IMR-90 (cell line): ENCODE results near the gene RHCE. TPM values are rescaled to one million over a fixed set of nuclear protein-coding genes. Genes with fewer than 3 reads are reported as not detected.
A peak's percentile ranks its signal among the peaks of the same experiment; 100 is the strongest.

Source experiments
- ATAC-seq: fragments of 200-7000 bp; cut with Tn5 transposase; 2 replicates; pipeline ENCODE4 v1.9.1; 2020; ENCODE audit warnings: low read depth, mild to moderate bottlenecking, moderate library complexity
- BruUV-seq: library from RNA; stranded (reverse); fragments of 400-500 nt; replicated peaks from 2 replicates; lab custom pipeline; 2021; lab: Mats Ljungman, UMichigan
- CTCF ChIA-PET: fragments of 300-600 bp; formaldehyde crosslinking; extraction: SDS; loops from one replicate; lab custom pipeline; 2021; ENCODE audit warnings: antibody characterized with exemption; lab: Yijun Ruan, JAX
- POLR2A ChIA-PET: fragments of 300-600 bp; sonication (Branson Sonifier 250); formaldehyde crosslinking; loops from one replicate; lab custom pipeline; 2022; ENCODE audit warnings: antibody characterized with exemption; ENCODE audit not compliant: unreplicated experiment; lab: Charles Lee
- DNase-seq: peaks from one replicate; pipeline ENCODE4 v3.0.0; 2013
- H2AFZ ChIP-seq: replicated peaks from 2 replicates; pipeline ENCODE3; 2013; ENCODE audit warnings: low read length, mild to moderate bottlenecking; ENCODE audit not compliant: poor library complexity
- H2AK5ac ChIP-seq: 2 replicates; pipeline ENCODE4 v1.6.1; 2013; ENCODE audit warnings: low read depth, low read length, inconsistent platforms
- H2AK9ac ChIP-seq: replicated peaks from 2 replicates; pipeline ENCODE3; 2013; ENCODE audit warnings: mild to moderate bottlenecking, low read depth, low read length, moderate library complexity; ENCODE audit not compliant: poor library complexity
- H2BK120ac ChIP-seq: 2 replicates; pipeline ENCODE4 v1.6.1; 2013; ENCODE audit warnings: low read depth, low read length, inconsistent platforms
- H2BK15ac ChIP-seq: 3 replicates; pipeline ENCODE4 v1.6.1; 2013; ENCODE audit warnings: low read depth, low read length, inconsistent platforms
- H2BK20ac ChIP-seq: 2 replicates; pipeline ENCODE4 v1.6.1; 2013; ENCODE audit warnings: low read depth, mild to moderate bottlenecking, inconsistent platforms, low read length, moderate library complexity
- H2BK5ac ChIP-seq: 2 replicates; pipeline ENCODE4 v1.6.1; 2013; ENCODE audit warnings: mild to moderate bottlenecking, low read depth, low read length, inconsistent platforms; ENCODE audit not compliant: poor library complexity, severe bottlenecking
- H3K14ac ChIP-seq: replicated peaks from 2 replicates; pipeline ENCODE4 v1.6.1; 2013; ENCODE audit warnings: low read depth, low read length, inconsistent platforms
- H3K18ac ChIP-seq: 2 replicates; pipeline ENCODE4 v1.6.1; 2013; ENCODE audit warnings: low read depth, low read length, control low read depth
- H3K23ac ChIP-seq: 2 replicates; pipeline ENCODE4 v1.6.1; 2013; ENCODE audit warnings: low read depth, low read length, inconsistent platforms
- H3K27ac ChIP-seq: 2 replicates; pipeline ENCODE4 v1.5.1; 2013; ENCODE audit warnings: mild to moderate bottlenecking, control low read depth, low read length; ENCODE audit not compliant: insufficient read depth
- H3K27me3 ChIP-seq: 2 replicates; pipeline ENCODE4 v1.6.1; 2013; ENCODE audit warnings: low read length; ENCODE audit not compliant: control insufficient read depth, insufficient read depth
- H3K36me3 ChIP-seq: 2 replicates; pipeline ENCODE4 v1.6.1; 2013; ENCODE audit warnings: low read length, mixed read lengths; ENCODE audit not compliant: control insufficient read depth, insufficient read depth
- H3K4ac ChIP-seq: 2 replicates; pipeline ENCODE4 v1.6.1; 2013; ENCODE audit warnings: low read depth, low read length, inconsistent platforms
- H3K4me1 ChIP-seq: 2 replicates; pipeline ENCODE4 v1.6.1; 2013; ENCODE audit warnings: low read length, mixed read lengths; ENCODE audit not compliant: control insufficient read depth, insufficient read depth
- H3K4me2 ChIP-seq: 2 replicates; pipeline ENCODE4 v1.6.1; 2013; ENCODE audit warnings: low read depth, mild to moderate bottlenecking, control low read depth, low read length, moderate library complexity
- H3K4me3 ChIP-seq: 2 replicates; pipeline ENCODE4 v1.5.1; 2013; ENCODE audit warnings: low read depth, mild to moderate bottlenecking, control low read depth, low read length, moderate library complexity; ENCODE audit not compliant: insufficient read depth
- H3K56ac ChIP-seq: 2 replicates; pipeline ENCODE4 v1.6.1; 2013; ENCODE audit warnings: low read length, inconsistent platforms; ENCODE audit not compliant: insufficient read depth; ENCODE audit errors: extremely low read depth
- H3K79me1 ChIP-seq, 2 experiments: 2 replicates each; pipeline ENCODE4 v1.6.1; 2013; ENCODE audit warnings: low read length in 2 of 2, inconsistent platforms in 1 of 2, low read depth in 1 of 2
- H3K9ac ChIP-seq: 2 replicates; pipeline ENCODE4 v1.6.1; 2013; ENCODE audit warnings: low read depth, low read length, control low read depth
- H3K9me1 ChIP-seq: 2 replicates; pipeline ENCODE4 v1.6.1; 2013; ENCODE audit warnings: low read length, inconsistent platforms; ENCODE audit not compliant: insufficient read depth
- H3K9me3 ChIP-seq: 2 replicates; pipeline ENCODE4 v1.6.1; 2013; ENCODE audit warnings: low read length; ENCODE audit not compliant: control insufficient read depth, insufficient read depth
- H4K20me1 ChIP-seq: 2 replicates; pipeline ENCODE4 v1.6.1; 2013; ENCODE audit warnings: low read length, inconsistent platforms; ENCODE audit not compliant: insufficient read depth
- H4K5ac ChIP-seq: 2 replicates; pipeline ENCODE4 v1.6.1; 2013; ENCODE audit warnings: mild to moderate bottlenecking, low read depth, low read length, control low read depth
- H4K8ac ChIP-seq, 2 experiments: 2 replicates each; pipeline ENCODE4 v1.6.1; 2013; ENCODE audit warnings: low read depth in 2 of 2, low read length in 2 of 2, control low read depth in 1 of 2, inconsistent platforms in 1 of 2
- H4K91ac ChIP-seq: 2 replicates; pipeline ENCODE4 v1.6.1; 2013; ENCODE audit warnings: low read depth, low read length, inconsistent platforms; ENCODE audit not compliant: insufficient read depth
- MAFK ChIP-seq: IDR thresholded peaks from 2 replicates; pipeline ENCODE4 v1.6.1; 2012; ENCODE audit warnings: low read depth, low read length, improper control_type of control experiment
- WGBS, 2 experiments: methylation state at CpG; one replicate each; pipeline versions ENCODE4 v1.1.5 to v1.1.7; 2013; ENCODE audit warnings: missing lambda C conversion rate in 2 of 2; ENCODE audit not compliant: insufficient read length in 1 of 2; ENCODE audit errors: extremely low coverage in 2 of 2; 5-methylcytosine and 5-hydroxymethylcytosine counted together
- dilution Hi-C: fragments of 300-500 bp; cut with HindIII; formaldehyde crosslinking; loops from one replicate; pipeline ENCODE4 v1.14.3; 2018; ENCODE audit warnings: low sequenced_read_pairs; ENCODE audit not compliant: unreplicated experiment
- in situ Hi-C: fragments of 300-500 bp; cut with MboI; formaldehyde crosslinking; loops from 3 replicates; pipeline ENCODE4 v1.14.3; 2019; ENCODE audit warnings: low sequenced_read_pairs, inconsistent platforms, mixed read lengths
- intact Hi-C: fragments of 100-400 bp; cut with micrococcal nuclease; formaldehyde crosslinking; loops from 2 replicates; pipeline ENCODE4 v1.10.0; 2022
- polyA plus RNA-seq, 3 experiments: library from polyadenylated mRNA; depleted of rRNA; stranded (reverse); fragments of >200 nt; gene quantifications; 2 replicates each; pipeline ENCODE4 v1.2.3, GENCODE V29; 2012; ENCODE audit warnings: low replicate concordance in 1 of 3
- total RNA-seq: library from RNA; depleted of rRNA; stranded (reverse); fragments of >200 nt; gene quantifications from 2 replicates; pipeline ENCODE4 v1.2.3, GENCODE V29; 2012

RHCE gene
- total and polyA plus RNA-seq, 2 of the 4 experiments (the other 2 are of a cell fraction): 0.54 to 0.62 TPM

DNA sequence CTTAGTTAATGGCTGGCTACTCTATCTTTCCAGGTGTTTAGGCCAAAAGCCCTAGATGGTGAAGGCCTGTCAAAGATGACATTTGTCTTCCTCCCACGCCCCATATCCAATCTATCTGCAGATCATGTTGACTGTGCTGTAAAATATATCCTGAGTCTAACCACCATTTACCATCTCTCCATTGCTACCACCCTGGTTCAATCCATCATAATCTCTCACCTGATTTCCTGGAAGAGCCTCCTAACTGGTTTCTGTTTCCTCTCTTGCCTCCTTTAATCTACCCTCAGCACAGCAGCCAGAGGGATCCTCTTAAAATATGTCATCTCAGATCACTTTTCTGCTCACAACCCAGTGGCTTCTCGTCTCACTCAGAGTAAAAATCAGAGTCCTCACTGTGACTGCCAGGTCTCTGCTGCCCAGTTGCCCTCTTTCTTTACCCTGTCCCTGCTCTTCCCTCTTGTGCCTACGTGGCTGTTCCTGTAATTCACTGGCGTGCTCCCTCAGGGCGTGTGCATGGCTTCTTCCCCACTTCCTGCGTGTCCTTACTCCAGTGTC lies 64.7 kb downstream of the RHCE start:
- H2BK5ac ChIP-seq: peak overlapping the region; percentile 17
- H2AK9ac ChIP-seq: no peak overlapping the region
- H4K20me1 ChIP-seq: peaks cover 3% of the 10 kb centered on the region; the same call in 1 of the 2 replicates
- TF ChIP-seq MAFK: no peak
- no peak overlapping the region for H4K5ac ChIP-seq
- 84% methylated on average over 2 of the region's 6 CpGs; no CpG with 5 or more reads in 1 of the 2 experiments for WGBS, 2 experiments
- peaks cover 16 to 53% of the 10 kb centered on the region in 2 experiments for H3K79me1 ChIP-seq
- H4K8ac ChIP-seq: no peak overlapping the region
- H2AK5ac ChIP-seq: peak overlapping the region; percentile 94; the same call in 1 of the 2 replicates
- no peak overlapping the region for H2BK120ac ChIP-seq
- CTCF ChIA-PET: no interaction called here
- intact Hi-C loops (no loop called here), dilution Hi-C loops (no loop called here), in situ Hi-C loops (no loop called here)
- H3K4ac ChIP-seq: 0 out of 2 replicates have a peak overlapping the region, but pooled peaks have one; percentile 3
- H3K27ac ChIP-seq: no peak overlapping the region
- no peak overlapping the region for H3K9ac ChIP-seq
- no peaks in the 10 kb centered on the region for H3K27me3 ChIP-seq
- H3K36me3 ChIP-seq: peaks cover 32% of the 10 kb centered on the region
- POLR2A ChIA-PET: no interaction called here
- ATAC-seq (no peak), DNase-seq (no peak)
- no peak overlapping the region for H2AFZ ChIP-seq
- 0 out of 2 replicates have a peak overlapping the region, but pooled peaks have one; percentile 34 for H3K23ac ChIP-seq
- H3K14ac ChIP-seq: no peak overlapping the region
- no peak overlapping the region for H2BK15ac ChIP-seq
- H3K9me1 ChIP-seq: peaks cover 11% of the 10 kb centered on the region
- no peak overlapping the region for H3K56ac ChIP-seq
- no peak overlapping the region for H4K91ac ChIP-seq
- no TSS peak for BruUV-seq
- H2BK20ac ChIP-seq: no peak overlapping the region
- no peak overlapping the region for H3K4me3 ChIP-seq
- H3K4me1 ChIP-seq: peaks cover 5% of the 10 kb centered on the region
- H3K4me2 ChIP-seq: no peak overlapping the region
- no peaks in the 10 kb centered on the region for H3K9me3 ChIP-seq
- H3K18ac ChIP-seq: no peak overlapping the region; the same call in 1 of the 2 replicates
